HG03432 (cell line): ENCODE data around the gene SLMAP.
"Not testable (repeated sequence)": the region's sequence is repeated elsewhere in the genome, so short reads cannot be mapped to it uniquely, and the experiment has no call there.

Experiments used
- ATAC-seq: cut with Tn5 transposase; IDR thresholded peaks from one replicate; pipeline ENCODE4 v1.9.1; 2021; ENCODE audit warnings: mild to moderate bottlenecking, moderate library complexity; ENCODE audit not compliant: unreplicated experiment

SLMAP gene

GRCh38 chr3:57876632-57877031, 120.5 kb downstream of the SLMAP start:
- ATAC-seq: no peak

GRCh38 chr3:57877116-57877515, 121.0 kb downstream of the SLMAP start:
- no peak for ATAC-seq

- not testable (repeated sequence) for ATAC-seq
Measured at GRCh38 chr3:57884436-57884835, 128.3 kb downstream of the SLMAP start.

- ATAC-seq: no peak
Measured at GRCh38 chr3:57889807-57890206, 133.7 kb downstream of the SLMAP start.

GRCh38 chr3:57890874-57891273, 134.8 kb downstream of the SLMAP start:
- no peak for ATAC-seq

GRCh38 chr3:57892423-57892822, 136.3 kb downstream of the SLMAP start:
- ATAC-seq: no peak

- no peak for ATAC-seq
Measured at GRCh38 chr3:57893156-57893555, 137.0 kb downstream of the SLMAP start.

- no peak for ATAC-seq
Measured at GRCh38 chr3:57893668-57894067, 137.6 kb downstream of the SLMAP start.

- no peak for ATAC-seq
Measured at GRCh38 chr3:57896031-57896430, 139.9 kb downstream of the SLMAP start.

- no peak for ATAC-seq
Measured at GRCh38 chr3:57896691-57897090, 140.6 kb downstream of the SLMAP start.

- ATAC-seq: no peak
Measured at GRCh38 chr3:57900786-57901185, 144.7 kb downstream of the SLMAP start.

- no peak for ATAC-seq
Measured at GRCh38 chr3:57903124-57903890, 147.2 kb downstream of the SLMAP start.

GRCh38 chr3:57910990-57911389, 154.9 kb downstream of the SLMAP start:
- ATAC-seq: no peak

- no peak for ATAC-seq
Measured at GRCh38 chr3:57911593-57911992, 155.5 kb downstream of the SLMAP start.

- ATAC-seq: no peak
Measured at GRCh38 chr3:57917601-57918000, 161.5 kb downstream of the SLMAP start.

- no peak for ATAC-seq
Measured at GRCh38 chr3:57918123-57918837, 162.2 kb downstream of the SLMAP start.

GRCh38 chr3:57919987-57920386, 163.9 kb downstream of the SLMAP start:
- ATAC-seq: no peak

- ATAC-seq: no peak
Measured at GRCh38 chr3:57923101-57923500, 167.0 kb downstream of the SLMAP start.

GRCh38 chr3:57923752-57924151, 167.6 kb downstream of the SLMAP start:
- no peak for ATAC-seq

GRCh38 chr3:57927166-57927565, 171.1 kb downstream of the SLMAP start:
- ATAC-seq: no peak

GRCh38 chr3:57927916-57928315, 171.8 kb downstream of the SLMAP start:
- no peak for ATAC-seq

- ATAC-seq: no peak
Measured at GRCh38 chr3:57928511-57928910, 172.4 kb downstream of the SLMAP start.
